Ectodermal cell (in vitro differentiated cells): ENCODE measurements around the gene ZNF816.
"Not testable (repeated sequence)": the region's sequence is repeated elsewhere in the genome, so short reads cannot be mapped to it uniquely, and the experiment has no call there.

Experiments
- H3K27ac ChIP-seq: 2 replicates; pipeline ENCODE4 v1.7.0; 2013; ENCODE audit warnings: mild to moderate bottlenecking, low read depth, low read length; ENCODE audit not compliant: insufficient read depth, poor library complexity, severe bottlenecking
- H3K27me3 ChIP-seq: 2 replicates; pipeline ENCODE4 v1.7.0; 2013; ENCODE audit warnings: mild to moderate bottlenecking, low read length; ENCODE audit not compliant: insufficient read depth, control insufficient read depth, poor library complexity, severe bottlenecking
- H3K36me3 ChIP-seq: one replicate; pipeline ENCODE4 v1.7.0; 2013; ENCODE audit warnings: low read length; ENCODE audit not compliant: control insufficient read depth, insufficient read depth
- H3K4me1 ChIP-seq: one replicate; pipeline ENCODE4 v1.7.0; 2013; ENCODE audit warnings: low read length; ENCODE audit not compliant: control insufficient read depth, insufficient read depth
- H3K4me3 ChIP-seq: 2 replicates; pipeline ENCODE4 v1.7.0; 2013; ENCODE audit warnings: low read depth, low read length, control low read depth; ENCODE audit not compliant: insufficient read depth
- H3K9me3 ChIP-seq: 2 replicates; pipeline ENCODE4 v1.7.0; 2013; ENCODE audit warnings: mild to moderate bottlenecking, low read length, moderate library complexity; ENCODE audit not compliant: control insufficient read depth
- WGBS, 2 experiments: methylation state at CpG; one replicate each; pipeline ENCODE4 v1.1.7; 2013; ENCODE audit warnings: missing lambda C conversion rate in 2 of 2; 5-methylcytosine and 5-hydroxymethylcytosine counted together

The ZNF816 gene

DNA sequence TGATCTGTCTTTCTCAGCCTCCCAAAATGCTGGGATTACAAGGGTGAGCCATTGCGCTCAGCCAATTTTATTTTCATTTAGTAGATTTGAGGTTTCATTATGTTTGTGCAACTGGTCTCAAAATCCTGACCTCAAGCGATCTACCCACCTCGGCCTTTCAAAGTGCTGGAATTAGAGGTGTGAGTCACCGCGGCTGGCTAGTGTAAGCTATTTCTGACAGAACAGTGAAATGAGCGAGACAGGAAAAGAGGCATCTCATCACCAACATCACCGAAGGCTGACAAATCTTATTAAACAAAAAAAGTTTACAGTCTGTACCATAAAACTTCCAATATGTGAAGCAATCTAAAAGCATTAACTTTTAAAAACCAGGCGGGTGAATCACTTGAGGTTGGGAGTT is 27.2 kb downstream of the ZNF816 start:
- Histone ChIP-seq H3K4me1 (no peaks in the 10 kb centered on the region), H3K27me3 (no peaks in the 10 kb centered on the region), H3K27ac (no peak overlapping the region), H3K9me3 (no peaks in the 10 kb centered on the region), H3K36me3 (no peaks in the 10 kb centered on the region), H3K4me3 (no peak overlapping the region)
- 94 to 95% methylated on average over 8 of the region's 8 CpGs for WGBS, 2 experiments

DNA sequence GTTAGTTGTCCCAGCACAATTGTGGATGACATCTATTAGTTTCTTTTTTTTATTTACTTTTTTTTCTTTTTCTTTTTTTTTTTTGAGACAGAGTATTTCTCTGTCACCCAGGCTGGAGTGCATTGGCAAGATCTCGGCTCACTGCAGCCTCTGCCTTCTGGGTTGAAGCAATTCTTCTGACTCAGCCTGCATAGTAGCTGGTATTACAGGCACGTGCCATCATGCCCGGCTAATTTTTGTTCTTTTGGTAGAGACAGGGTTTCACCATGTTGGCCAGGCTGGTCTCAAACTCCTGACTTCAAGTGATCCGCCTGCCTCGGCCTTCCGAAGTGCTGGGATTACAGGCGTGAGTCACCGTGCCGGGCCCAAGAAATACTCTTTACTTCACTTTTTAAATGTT is 38.0 kb downstream of the ZNF816 start:
- not testable (repeated sequence) for H3K36me3 ChIP-seq, H3K4me1 ChIP-seq, H3K4me3 ChIP-seq, H3K9me3 ChIP-seq, H3K27ac ChIP-seq, H3K27me3 ChIP-seq
- 87 to 88% methylated on average over 8 to 9 of the region's 9 CpGs for WGBS, 2 experiments

DNA sequence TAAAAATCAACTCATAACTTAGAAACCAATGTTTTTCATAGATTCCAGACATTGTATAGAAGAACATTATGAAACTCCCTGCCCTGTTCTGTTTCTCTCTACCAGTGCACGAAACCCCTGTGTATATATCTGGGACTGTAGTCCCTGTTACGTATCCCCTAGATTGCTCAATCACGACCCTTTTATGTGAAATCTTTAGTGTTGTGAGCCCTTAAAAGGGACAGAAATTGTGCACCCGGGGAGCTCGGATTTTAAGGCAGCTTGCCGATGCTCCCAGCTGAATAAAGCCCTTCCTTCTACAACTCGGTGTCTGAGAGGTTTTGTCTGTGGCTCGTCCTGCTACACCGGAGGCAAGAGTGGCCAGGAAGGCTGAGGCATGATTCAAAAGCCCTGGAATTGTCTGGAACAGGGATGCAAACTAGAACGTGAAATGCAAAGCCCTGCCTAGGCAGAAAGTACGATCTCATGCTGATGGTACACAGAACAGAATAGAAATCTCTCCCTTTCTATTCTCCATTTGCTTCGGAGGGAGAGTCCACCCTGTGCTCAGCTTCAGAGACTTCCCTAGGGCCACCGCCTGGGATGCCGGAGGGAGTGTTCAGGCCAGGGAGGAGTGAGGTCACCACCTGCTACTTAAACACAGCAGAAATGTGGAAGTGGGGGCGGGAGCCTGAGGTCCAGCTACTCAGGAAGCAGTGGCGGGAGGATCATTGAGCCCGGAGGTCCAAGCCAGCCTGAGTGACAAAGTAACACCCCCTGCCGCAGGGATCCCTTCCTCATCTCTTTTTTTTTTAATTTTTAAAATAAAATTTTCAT is 38.7 kb downstream of the ZNF816 start:
- Histone ChIP-seq H3K9me3 (no peaks in the 10 kb centered on the region), H3K27ac (no peak overlapping the region), H3K4me1 (no peaks in the 10 kb centered on the region), H3K36me3 (peaks cover 10% of the 10 kb centered on the region), H3K4me3 (peak overlapping the region; percentile 88), H3K27me3 (no peaks in the 10 kb centered on the region)
- 79 to 80% methylated on average over 17 to 18 of the region's 18 CpGs for WGBS, 2 experiments

DNA sequence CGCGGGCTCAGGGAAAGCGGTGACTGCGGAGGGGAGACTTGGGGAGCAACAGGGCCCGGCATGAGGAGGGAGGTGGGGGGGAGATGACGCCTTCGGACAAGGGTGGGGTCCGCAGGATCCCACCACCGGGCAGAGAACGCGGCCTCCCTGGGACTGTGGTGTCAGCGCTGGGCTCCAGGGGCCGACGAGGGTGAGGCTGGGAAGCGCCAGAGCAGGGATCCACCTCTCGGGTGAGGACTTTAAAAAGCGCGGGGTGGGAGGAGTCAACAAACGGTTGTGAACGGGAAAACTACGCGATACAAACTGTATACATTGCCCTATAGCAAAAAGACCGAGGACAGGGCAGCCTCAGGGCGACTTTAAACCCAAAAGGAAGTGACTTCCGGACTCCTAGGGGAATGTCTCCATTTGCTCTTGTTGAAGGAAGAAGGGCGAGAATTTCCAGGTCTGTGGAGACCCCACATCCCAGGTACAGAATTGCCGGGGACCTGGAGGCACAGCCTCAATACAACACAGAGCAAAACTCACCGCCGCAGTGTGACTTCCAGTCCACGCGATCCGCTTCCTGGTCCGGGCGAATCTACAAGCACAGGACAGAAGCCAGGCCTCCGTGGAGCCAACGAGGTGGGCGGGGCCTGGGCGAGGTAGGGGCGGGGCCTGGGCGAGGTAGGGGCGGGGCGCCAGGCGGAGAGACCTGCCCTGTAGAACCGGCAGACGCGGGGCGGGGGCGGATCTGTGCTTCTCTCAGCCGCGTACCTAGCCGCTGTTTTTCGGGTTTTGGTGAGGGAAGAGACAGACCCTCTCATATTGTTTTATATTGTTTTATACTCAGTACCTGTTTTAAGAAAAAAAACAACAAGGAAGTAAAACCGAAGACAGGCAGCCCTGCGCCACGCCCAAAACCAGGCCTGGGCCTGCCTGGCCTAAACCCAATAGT is 39.6 kb downstream of the ZNF816 start, which contains the start of gene ZNF888:
Gene ZNF888 (minus strand): TSS at position 588 of the 937 bp plus-strand sequence. CDS start 5,555 bp downstream, outside the sequence.
- no peaks in the 10 kb centered on the region for H3K27me3 ChIP-seq
- H3K4me1 ChIP-seq: no peaks in the 10 kb centered on the region
- peaks cover 5% of the 10 kb centered on the region for H3K36me3 ChIP-seq
- H3K9me3 ChIP-seq: no peaks in the 10 kb centered on the region
- peak within 1 kb of the TSS; percentile 73 for H3K27ac ChIP-seq
- peak within 1 kb of the TSS; percentile 88 for H3K4me3 ChIP-seq
- WGBS, 2 experiments: 3 to 4% methylated on average over 51 to 53 of the region's 55 CpGs

DNA sequence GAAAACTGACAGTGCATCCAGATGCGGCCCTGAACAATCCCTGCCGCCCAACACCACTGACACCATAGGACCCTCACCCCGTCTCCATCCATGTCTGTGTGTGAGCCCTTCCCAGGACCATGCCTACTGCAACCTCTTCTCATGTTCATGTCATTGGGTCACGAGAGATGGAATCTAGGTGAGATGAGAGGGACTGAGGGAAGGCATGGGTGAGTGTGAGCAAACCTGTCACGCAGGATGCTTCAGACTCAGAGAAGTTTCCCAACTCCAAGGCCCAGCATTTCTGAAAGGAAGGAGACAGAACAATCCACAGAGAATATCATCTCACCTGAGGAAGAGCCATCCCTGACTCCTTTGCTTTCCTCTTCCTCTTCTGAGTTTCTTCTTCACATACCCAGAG is 45.1 kb downstream of the ZNF816 start:
- H3K4me3 ChIP-seq: no peak overlapping the region
- no peaks in the 10 kb centered on the region for H3K4me1 ChIP-seq
- 94 to 98% methylated on average over 5 of the region's 5 CpGs for WGBS, 2 experiments
- H3K9me3 ChIP-seq: no peaks in the 10 kb centered on the region
- no peak overlapping the region for H3K27ac ChIP-seq
- H3K27me3 ChIP-seq: no peaks in the 10 kb centered on the region
- peaks cover 4% of the 10 kb centered on the region for H3K36me3 ChIP-seq

DNA sequence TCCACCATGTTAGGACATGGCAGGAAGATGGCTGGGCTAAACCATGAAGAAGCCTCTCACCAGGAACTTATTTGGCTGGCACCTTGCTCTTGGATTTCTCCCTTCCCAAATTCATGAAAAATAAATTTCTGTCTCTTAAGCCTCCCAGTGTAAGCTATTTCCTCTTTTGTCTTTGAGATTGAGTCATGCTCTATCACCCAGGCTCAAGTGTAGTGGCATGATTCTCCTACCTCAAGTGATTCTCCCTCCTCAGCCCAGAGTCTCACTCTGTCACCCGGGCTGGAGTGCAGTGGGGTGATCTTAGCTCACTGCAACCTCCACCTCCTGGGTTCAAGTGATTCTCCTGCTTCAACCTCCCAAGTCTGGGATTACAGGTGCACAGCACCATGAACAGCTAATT is 52.0 kb downstream of the ZNF816 start:
- Histone ChIP-seq H3K36me3 (peaks cover 18% of the 10 kb centered on the region), H3K9me3 (no peaks in the 10 kb centered on the region), H3K27me3 (no peaks in the 10 kb centered on the region), H3K4me3 (no peak overlapping the region), H3K4me1 (no peaks in the 10 kb centered on the region), H3K27ac (no peak overlapping the region)
- WGBS, 2 experiments: 94 to 100% methylated on average over 1 of the region's 1 CpG

DNA sequence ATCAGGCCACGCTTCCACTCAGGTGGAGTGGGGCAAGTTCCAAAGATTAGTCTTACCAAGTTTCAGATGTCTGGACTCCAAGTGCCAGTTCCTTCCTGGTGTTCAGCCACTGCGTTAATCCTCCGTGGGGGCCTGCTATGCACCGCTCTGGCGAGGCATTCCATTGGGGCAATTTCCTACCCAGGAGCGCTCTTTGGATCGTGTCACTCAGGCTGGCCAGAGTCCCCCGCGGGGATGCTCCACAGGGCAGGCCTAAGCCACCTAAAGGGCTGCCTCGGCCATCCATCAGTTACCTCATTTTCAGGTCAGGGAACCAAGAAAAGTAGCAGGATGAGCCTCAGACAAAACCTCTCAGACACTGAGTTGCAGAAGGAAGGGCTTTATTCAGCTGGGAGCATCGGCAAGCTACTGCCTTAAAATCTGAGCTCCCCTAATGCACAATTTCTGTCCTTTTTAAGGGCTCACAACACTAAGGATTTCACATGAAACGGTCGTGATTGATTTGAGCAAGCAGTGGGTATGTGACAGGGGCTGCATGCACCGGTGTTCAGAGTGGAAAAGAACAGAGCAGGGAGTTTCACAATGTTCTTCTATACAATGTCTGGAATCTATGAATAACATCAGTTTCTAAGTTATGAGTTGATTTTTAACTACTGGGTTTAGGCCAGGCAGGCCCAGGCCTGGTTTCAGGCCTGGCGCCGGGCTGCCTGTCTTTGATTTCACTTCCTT is 58.5 kb downstream of the ZNF816 start:
- H3K4me1 ChIP-seq, H3K4me3 ChIP-seq, H3K27ac ChIP-seq, H3K27me3 ChIP-seq, H3K9me3 ChIP-seq: not testable (repeated sequence)
- H3K36me3 ChIP-seq: peaks cover 11% of the 10 kb centered on the region
- whole genome bisulfite sequencing, 2 experiments: 89% methylated on average over 14 of the region's 16 CpGs

DNA sequence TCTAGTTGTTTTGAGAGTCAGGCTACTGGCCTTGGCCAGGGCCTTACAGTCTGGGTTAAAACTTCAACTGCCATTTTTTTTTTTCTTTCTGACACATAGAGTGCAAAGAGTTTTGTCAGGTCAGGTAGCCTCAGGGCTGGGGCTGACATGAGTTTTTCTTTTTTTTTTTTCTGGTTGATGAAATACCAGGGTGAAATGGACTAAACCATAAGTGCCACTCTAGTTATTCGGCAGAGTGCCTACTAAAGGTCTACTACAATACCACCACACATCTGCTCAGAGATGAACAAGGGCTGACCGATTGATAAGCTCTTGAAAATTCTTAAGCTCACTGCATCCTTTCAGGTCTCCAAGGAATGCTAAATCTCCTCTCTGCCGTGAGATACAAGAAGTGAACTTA is 60.8 kb downstream of the ZNF816 start:
- H3K9me3 ChIP-seq: no peaks in the 10 kb centered on the region
- 88 to 91% methylated on average over 3 of the region's 3 CpGs for WGBS, 2 experiments
- no peaks in the 10 kb centered on the region for H3K27me3 ChIP-seq
- no peaks in the 10 kb centered on the region for H3K4me1 ChIP-seq
- peaks cover 1% of the 10 kb centered on the region for H3K36me3 ChIP-seq
- H3K4me3 ChIP-seq: no peak overlapping the region
- no peak overlapping the region for H3K27ac ChIP-seq
